ENCODE results near the gene NUP210L. TPM values are rescaled to one million over a fixed set of nuclear protein-coding genes. Genes with fewer than 3 reads are reported as not detected.

The NUP210L gene
- total RNA-seq, 1 donor from 2014 or later, result not detected

DNA sequence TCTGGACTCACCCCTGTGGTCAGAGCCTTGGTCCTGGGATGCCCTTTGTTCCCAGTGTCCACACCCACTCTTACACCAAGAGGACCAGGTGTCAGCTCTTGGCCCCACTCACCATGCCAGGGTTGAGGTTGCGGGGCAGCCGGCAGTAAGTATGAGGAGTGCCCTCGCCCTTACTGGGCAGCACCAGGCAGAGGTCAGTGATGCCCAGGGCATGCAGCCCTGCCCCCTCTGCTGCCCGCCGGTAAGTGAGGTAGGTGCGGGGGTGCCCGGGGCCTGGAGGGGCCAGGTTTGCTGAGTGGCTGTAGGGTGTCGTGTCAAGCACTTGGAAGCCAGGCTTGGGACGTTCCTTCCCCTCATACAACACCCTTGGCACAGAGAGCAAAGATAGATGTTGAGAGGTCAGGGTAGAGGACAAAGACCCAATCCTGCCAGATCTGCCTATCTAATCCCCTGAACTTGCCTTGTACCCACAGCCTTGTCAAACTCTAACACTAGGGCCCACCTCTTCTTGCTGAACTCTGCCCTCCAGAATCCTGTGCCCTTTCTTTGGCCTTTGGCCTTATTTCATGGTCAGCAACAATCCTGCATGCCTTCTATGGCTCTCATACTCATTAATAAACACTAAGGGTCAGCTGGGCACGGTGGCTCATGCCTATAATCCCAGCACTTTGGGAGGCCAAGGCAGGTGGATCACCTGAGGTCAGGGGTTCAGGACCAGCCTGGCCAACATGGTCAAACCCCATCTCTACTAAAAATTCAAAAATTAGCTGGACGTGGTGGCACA is 211.9 kb downstream of the NUP210L start:
- TF ChIP-seq, protein P1, sequence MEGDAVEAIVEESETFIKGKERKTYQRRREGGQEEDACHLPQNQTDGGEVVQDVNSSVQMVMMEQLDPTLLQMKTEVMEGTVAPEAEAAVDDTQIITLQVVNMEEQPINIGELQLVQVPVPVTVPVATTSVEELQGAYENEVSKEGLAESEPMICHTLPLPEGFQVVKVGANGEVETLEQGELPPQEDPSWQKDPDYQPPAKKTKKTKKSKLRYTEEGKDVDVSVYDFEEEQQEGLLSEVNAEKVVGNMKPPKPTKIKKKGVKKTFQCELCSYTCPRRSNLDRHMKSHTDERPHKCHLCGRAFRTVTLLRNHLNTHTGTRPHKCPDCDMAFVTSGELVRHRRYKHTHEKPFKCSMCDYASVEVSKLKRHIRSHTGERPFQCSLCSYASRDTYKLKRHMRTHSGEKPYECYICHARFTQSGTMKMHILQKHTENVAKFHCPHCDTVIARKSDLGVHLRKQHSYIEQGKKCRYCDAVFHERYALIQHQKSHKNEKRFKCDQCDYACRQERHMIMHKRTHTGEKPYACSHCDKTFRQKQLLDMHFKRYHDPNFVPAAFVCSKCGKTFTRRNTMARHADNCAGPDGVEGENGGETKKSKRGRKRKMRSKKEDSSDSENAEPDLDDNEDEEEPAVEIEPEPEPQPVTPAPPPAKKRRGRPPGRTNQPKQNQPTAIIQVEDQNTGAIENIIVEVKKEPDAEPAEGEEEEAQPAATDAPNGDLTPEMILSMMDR (IDR thresholded peaks at IDR 0.05), result no peak
- Histone ChIP-seq H3K27ac (no peak overlapping the region), H3K27me3 (no peaks in the 10 kb centered on the region), H3K4me1 (peaks cover 4 to 9% of the 10 kb centered on the region in 2 donors), H3K9me3 (no peaks in the 10 kb centered on the region), H3K4me3 (no peak overlapping the region), H3K36me3 (peaks cover 43 to 47% of the 10 kb centered on the region in 2 donors)
- intact Hi-C loops (cut with DNase I), result no loop called here
- no peak for DNase-seq (ENCODE audit: low spot score in 2 of 2)

Other genes with a start within 250 kb of the NUP210L start
- 9.5 TPM for gene GATAD2B, start 232.1 kb downstream of the NUP210L start, total RNA-seq
- 80.0 TPM for gene DENND4B, start 208.4 kb downstream of the NUP210L start, total RNA-seq
- gene CRTC2, start 196.5 kb downstream of the NUP210L start, total RNA-seq, result 10.1 TPM
- gene SLC39A1, start 191.5 kb downstream of the NUP210L start, total RNA-seq, result 86.3 TPM
- gene CREB3L4, start 187.2 kb downstream of the NUP210L start, total RNA-seq, result 6.3 TPM
- 166 TPM for gene JTB, start 177.4 kb downstream of the NUP210L start, total RNA-seq
- 10.0 TPM for gene RAB13, start 168.7 kb downstream of the NUP210L start, total RNA-seq
- gene RPS27, start 164.3 kb downstream of the NUP210L start, total RNA-seq, result 707 TPM
- 254 TPM for gene TPM3, start 37.0 kb upstream of the NUP210L start, total RNA-seq
- not detected for gene CFAP141, start 51.3 kb upstream of the NUP210L start, total RNA-seq
- gene UBAP2L, start 65.9 kb upstream of the NUP210L start, total RNA-seq, result 67.8 TPM
- gene HAX1, start 117.6 kb upstream of the NUP210L start, total RNA-seq, result 270 TPM
- not detected for gene AQP10, start 166.0 kb upstream of the NUP210L start, total RNA-seq
- 173 TPM for gene ATP8B2, start 170.5 kb upstream of the NUP210L start, total RNA-seq

Data from ascending aorta (tissue), 2 donors.